GM21786 (cell line): ENCODE measurements around the gene KDM2B.
"Not testable (repeated sequence)": the region's sequence is repeated elsewhere in the genome, so short reads cannot be mapped to it uniquely, and the experiment has no call there.

Source experiments
- ATAC-seq: cut with Tn5 transposase; IDR thresholded peaks from one replicate; pipeline ENCODE4 v1.9.1; 2021; ENCODE audit not compliant: unreplicated experiment

Gene KDM2B

GRCh38 chr12:121398355-121398754 lies 182.5 kb downstream of the KDM2B start:
- no peak for ATAC-seq

GRCh38 chr12:121397521-121397920 lies 183.3 kb downstream of the KDM2B start:
- no peak for ATAC-seq

- ATAC-seq = no peak
Measured at GRCh38 chr12:121392325-121392716, 188.5 kb downstream of the KDM2B start.

- no peak for ATAC-seq
Measured at GRCh38 chr12:121391619-121392324, 189.1 kb downstream of the KDM2B start.

- no peak for ATAC-seq
Measured at GRCh38 chr12:121390856-121391255, 190.0 kb downstream of the KDM2B start.

- ATAC-seq = no peak
Measured at GRCh38 chr12:121388421-121388981, 192.3 kb downstream of the KDM2B start.

- ATAC-seq = not testable (repeated sequence)
Measured at GRCh38 chr12:121384891-121385290, 195.9 kb downstream of the KDM2B start.

- ATAC-seq = no peak
Measured at GRCh38 chr12:121383601-121384021, 197.2 kb downstream of the KDM2B start.

GRCh38 chr12:121379945-121380344 lies 200.9 kb downstream of the KDM2B start:
- ATAC-seq = no peak
